H1 (cell line): ENCODE measurements around the gene CKAP2L. TPM values are rescaled to one million over a fixed set of nuclear protein-coding genes. Genes with fewer than 3 reads are reported as not detected.

Experiments
- CTCF ChIA-PET: fragments of 300-600 bp; sonication (Branson Sonifier 250); formaldehyde crosslinking; loops from one replicate; lab custom pipeline; 2021; ENCODE audit not compliant: partially characterized antibody; lab: Charles Lee
- POLR2A ChIA-PET: fragments of 300-600 bp; sonication (Branson Sonifier 250); formaldehyde crosslinking; loops from one replicate; lab custom pipeline; 2021; ENCODE audit warnings: inconsistent platforms; ENCODE audit not compliant: partially characterized antibody; lab: Charles Lee
- DNase-seq, 2 experiments: peaks; one replicate each; pipeline versions ENCODE4 v3.0.0 to v3.0.0-alpha.2; 2010 to 2022; ENCODE audit warnings: low spot score in 2 of 2, low read depth in 1 of 2, mixed read lengths in 1 of 2
- FAIRE-seq: peaks from 2 replicates; lab custom pipeline; 2011; peaks lifted over from hg19 to GRCh38; lab: Jason Lieb, UNC
- H2AFZ ChIP-seq: 2 replicates; pipeline ENCODE4 v1.8.1; 2012; ENCODE audit warnings: low read length, inconsistent platforms
- H2AK5ac ChIP-seq: 2 replicates; pipeline ENCODE4 v1.6.1; 2013; ENCODE audit warnings: low read depth, low read length
- H2BK120ac ChIP-seq: replicated peaks from 2 replicates; pipeline ENCODE3; 2013; ENCODE audit warnings: low read depth, low read length, inconsistent platforms
- H2BK12ac ChIP-seq: 2 replicates; pipeline ENCODE4 v1.6.1; 2013; ENCODE audit warnings: low read depth, low read length
- H2BK15ac ChIP-seq: 2 replicates; pipeline ENCODE4 v1.6.1; 2013; ENCODE audit warnings: low read length
- H2BK20ac ChIP-seq: 2 replicates; pipeline ENCODE4 v1.6.1; 2013; ENCODE audit warnings: low read length
- H2BK5ac ChIP-seq: 2 replicates; pipeline ENCODE4 v1.6.1; 2013; ENCODE audit warnings: low read depth, low read length
- H3K14ac ChIP-seq: 2 replicates; pipeline ENCODE4 v1.6.1; 2013; ENCODE audit warnings: inconsistent platforms; ENCODE audit not compliant: insufficient read length
- H3K18ac ChIP-seq: 2 replicates; pipeline ENCODE4 v1.6.1; 2013; ENCODE audit warnings: low read length; ENCODE audit errors: extremely low read depth
- H3K23ac ChIP-seq: 2 replicates; pipeline ENCODE4 v1.6.1; 2013; ENCODE audit warnings: inconsistent platforms; ENCODE audit not compliant: insufficient read length
- H3K23me2 ChIP-seq: 2 replicates; pipeline ENCODE4 v1.6.1; 2013; ENCODE audit warnings: low read depth, low read length
- H3K27ac ChIP-seq: 2 replicates; pipeline ENCODE4 v1.6.1; 2011; ENCODE audit warnings: low read depth, low read length, inconsistent platforms
- H3K27me3 ChIP-seq, 4 experiments: replicated peaks in 1 of 4; 1 replicate in 1 of 4; 2 replicates in 3 of 4; pipeline versions ENCODE4 v1.6.1 to v1.8.1; 2011 to 2013; ENCODE audit warnings: low read length in 3 of 4, mild to moderate bottlenecking in 3 of 4, inconsistent platforms in 2 of 4, mixed read lengths in 2 of 4, moderate library complexity in 1 of 4; ENCODE audit not compliant: control insufficient read depth in 3 of 4, insufficient read depth in 3 of 4; ENCODE audit errors: extremely low read depth in 1 of 4
- H3K36me3 ChIP-seq, 4 experiments: 2 replicates each; pipeline versions ENCODE4 v1.6.1 to v1.8.1; 2011 to 2013; ENCODE audit warnings: mild to moderate bottlenecking in 4 of 4, low read length in 3 of 4, moderate library complexity in 2 of 4, control low read depth in 1 of 4, inconsistent platforms in 1 of 4; ENCODE audit not compliant: insufficient read depth in 4 of 4, control insufficient read depth in 2 of 4
- H3K4ac ChIP-seq: replicated peaks from 2 replicates; pipeline ENCODE3; 2013; ENCODE audit warnings: low read length, low read depth, mixed read lengths, inconsistent platforms; ENCODE audit not compliant: insufficient read length
- H3K4me1 ChIP-seq, 4 experiments: replicated peaks in 1 of 4; 1 replicate in 1 of 4; 2 replicates in 3 of 4; pipeline versions ENCODE4 v1.6.1 to v1.8.1; 2011 to 2013; ENCODE audit warnings: low read length in 3 of 4, inconsistent platforms in 2 of 4, mixed read lengths in 1 of 4; ENCODE audit not compliant: insufficient read depth in 4 of 4, control insufficient read depth in 3 of 4
- H3K4me2 ChIP-seq, 2 experiments: 2 replicates each; pipeline versions ENCODE4 v1.6.1 to v1.8.1; 2011 to 2013; ENCODE audit warnings: low read depth in 2 of 2, low read length in 2 of 2, control low read depth in 1 of 2, inconsistent platforms in 1 of 2, mild to moderate bottlenecking in 1 of 2; ENCODE audit not compliant: insufficient read depth in 1 of 2
- H3K4me3 ChIP-seq, 4 experiments: fragments of 200-600, 300-600 bp in 1 of 4; sonication (generic), shearing (Covaris generic), sonication (Bioruptor Twin) in 1 of 4; 2 replicates each; pipeline versions ENCODE4 v1.5.1 to v1.8.1; 2011 to 2016; ENCODE audit warnings: low read length in 4 of 4, low read depth in 3 of 4, control low read depth in 2 of 4, inconsistent platforms in 2 of 4, mild to moderate bottlenecking in 2 of 4, mixed read lengths in 1 of 4, moderate library complexity in 1 of 4; ENCODE audit not compliant: insufficient read depth in 2 of 4; ENCODE audit errors: extremely low read depth in 1 of 4
- H3K56ac ChIP-seq: replicated peaks from 2 replicates; pipeline ENCODE3; 2013; ENCODE audit warnings: low read depth, mild to moderate bottlenecking, mixed read lengths, low read length, inconsistent platforms; ENCODE audit not compliant: insufficient read length
- H3K79me1 ChIP-seq: 2 replicates; pipeline ENCODE4 v1.6.1; 2013; ENCODE audit warnings: low read depth, low read length, control low read depth
- H3K79me2 ChIP-seq, 2 experiments: 2 replicates each; pipeline versions ENCODE4 v1.6.1 to v1.8.1; 2012 to 2013; ENCODE audit warnings: low read length in 2 of 2, mild to moderate bottlenecking in 2 of 2, inconsistent platforms in 1 of 2; ENCODE audit not compliant: insufficient read depth in 2 of 2, control insufficient read depth in 1 of 2
- H3K9ac ChIP-seq, 4 experiments: replicated peaks in 1 of 4; 1 replicate in 1 of 4; 2 replicates in 3 of 4; pipeline versions ENCODE4 v1.6.1 to v1.8.1; 2011 to 2013; ENCODE audit warnings: low read depth in 3 of 4, low read length in 3 of 4, control low read depth in 2 of 4, mild to moderate bottlenecking in 2 of 4, moderate library complexity in 2 of 4, inconsistent platforms in 1 of 4; ENCODE audit errors: extremely low read depth in 1 of 4
- H3K9me3 ChIP-seq, 2 experiments: 2 replicates each; pipeline versions ENCODE4 v1.6.1 to v1.8.1; 2012 to 2013; ENCODE audit warnings: mild to moderate bottlenecking in 2 of 2, moderate library complexity in 2 of 2, control low read depth in 1 of 2, inconsistent platforms in 1 of 2, low read depth in 1 of 2, low read length in 1 of 2, mixed read lengths in 1 of 2; ENCODE audit not compliant: insufficient read depth in 2 of 2
- H4K20me1 ChIP-seq, 2 experiments: replicated peaks in 1 of 2; 2 replicates each; pipeline versions ENCODE3 to v1.8.1; 2011 to 2013; ENCODE audit warnings: inconsistent platforms in 2 of 2, low read length in 2 of 2, mild to moderate bottlenecking in 1 of 2; ENCODE audit not compliant: insufficient read depth in 2 of 2, control insufficient read depth in 1 of 2
- H4K5ac ChIP-seq: 2 replicates; pipeline ENCODE4 v1.6.1; 2013; ENCODE audit warnings: low read length, low read depth, mixed read lengths, inconsistent platforms; ENCODE audit not compliant: insufficient read length
- H4K8ac ChIP-seq: 2 replicates; pipeline ENCODE4 v1.8.0; 2013; ENCODE audit warnings: mild to moderate bottlenecking, moderate library complexity, low read length, inconsistent platforms; ENCODE audit not compliant: insufficient read depth; ENCODE audit errors: extremely low read depth
- H4K91ac ChIP-seq: replicated peaks from 2 replicates; pipeline ENCODE3; 2013; ENCODE audit warnings: low read length, mixed read lengths, inconsistent platforms; ENCODE audit not compliant: insufficient read length
- BACH1 ChIP-seq: IDR thresholded peaks from 2 replicates; pipeline ENCODE4 v1.6.1; 2012; ENCODE audit warnings: low read length, improper control_type of control experiment
- BCL11A ChIP-seq, 2 experiments: IDR thresholded peaks; one replicate each; pipeline ENCODE4 v1.6.1; 2011; ENCODE audit warnings: low read depth in 2 of 2, low read length in 2 of 2, mild to moderate bottlenecking in 2 of 2
- CBX8 ChIP-seq: fragments of 300-800, 300-1000 bp; sonication (generic); IDR thresholded peaks from 2 replicates; pipeline ENCODE4 v1.7.1; 2016; ENCODE audit warnings: low read depth, low read length, borderline replicate concordance
- CTBP2 ChIP-seq: IDR thresholded peaks from 2 replicates; pipeline ENCODE4 v1.7.0; 2011; ENCODE audit warnings: borderline replicate concordance, mild to moderate bottlenecking, moderate library complexity, mixed read lengths, low read length; ENCODE audit not compliant: insufficient read depth, insufficient read length
- MAFK ChIP-seq: IDR thresholded peaks from 2 replicates; pipeline ENCODE4 v1.6.1; 2012; ENCODE audit warnings: low read depth, mild to moderate bottlenecking, improper control_type of control experiment, low read length
- POLR2A ChIP-seq, 2 experiments: IDR thresholded peaks; 1 replicate in 1 of 2; 2 replicates in 1 of 2; pipeline ENCODE4 v1.6.1; 2011; ENCODE audit warnings: low read depth in 2 of 2, low read length in 2 of 2, mild to moderate bottlenecking in 2 of 2; ENCODE audit errors: control extremely low read depth in 1 of 2
- POU5F1 ChIP-seq: IDR thresholded peaks from 2 replicates; pipeline ENCODE4 v1.6.1; 2011; ENCODE audit warnings: low read depth, mild to moderate bottlenecking, low read length, moderate library complexity
- RAD21 ChIP-seq, 2 experiments: IDR thresholded peaks in 1 of 2; conservative IDR thresholded peaks in 1 of 2; 2 replicates each; pipeline ENCODE4 v1.6.1; 2011; ENCODE audit warnings: low read depth in 2 of 2, low read length in 2 of 2, improper control_type of control experiment in 1 of 2, inconsistent platforms in 1 of 2, mild to moderate bottlenecking in 1 of 2, moderate library complexity in 1 of 2
- SIX5 ChIP-seq: IDR thresholded peaks from 2 replicates; pipeline ENCODE4 v1.6.1; 2011; ENCODE audit warnings: mild to moderate bottlenecking, low read depth, low read length
- TEAD4 ChIP-seq: IDR thresholded peaks from 2 replicates; pipeline ENCODE4 v1.6.1; 2012; ENCODE audit warnings: low read depth, low read length, inconsistent platforms, mixed read lengths
- YY1 ChIP-seq: IDR thresholded peaks from 2 replicates; pipeline ENCODE4 v1.6.1; 2011; ENCODE audit warnings: low read depth, mild to moderate bottlenecking, low read length
- WGBS, 2 experiments: shearing (Covaris generic) in 1 of 2; methylation state at CpG; one replicate each; pipeline versions ENCODE4 v1.1.6 to v1.1.7; 2013 to 2015; ENCODE audit warnings: low lambda C conversion rate in 2 of 2, mixed read lengths in 2 of 2, inconsistent platforms in 1 of 2, low coverage in 1 of 2, missing lambda C conversion rate in 1 of 2; ENCODE audit not compliant: insufficient replicate concordance in 2 of 2, insufficient coverage in 1 of 2, insufficient read length in 1 of 2; ENCODE audit errors: extremely low coverage in 1 of 2, missing lambda C conversion rate in 1 of 2; 5-methylcytosine and 5-hydroxymethylcytosine counted together
- polyA plus RNA-seq, 7 experiments: library from polyadenylated mRNA; depleted of rRNA in 3 of 7; stranded (reverse) in 5 of 7; unstranded in 2 of 7; fragments of >200 nt in 5 of 7; fragments of 200-250 nt in 2 of 7; gene quantifications; 1 replicate in 5 of 7; 2 replicates in 1 of 7; 4 replicates in 1 of 7; pipeline versions ENCODE4 v1.2.1 to v1.2.3, GENCODE V29; 2011 to 2013; ENCODE audit warnings: missing spikeins in 2 of 7, mixed read lengths in 2 of 7
- total RNA-seq: library from RNA; stranded (reverse); fragmentation: NEBNext Ultra II Directional; extraction: Animal tissue kit (Norgen Biotek cat#: 25700); gene quantifications from 2 replicates; pipeline ENCODE4 v1.2.1, GENCODE V29; 2021
- TF ChIP-seq, protein P1 (sequence below): IDR thresholded peaks from 2 replicates; pipeline ENCODE4 v1.6.1; 2011; ENCODE audit warnings: low read length, improper control_type of control experiment

The CKAP2L gene
- total and polyA plus RNA-seq, 2 of the 8 experiments (the other 6 are each of a cell fraction or from before 2014, with no cell fraction given), result 2.5 to 20.7 TPM

DNA sequence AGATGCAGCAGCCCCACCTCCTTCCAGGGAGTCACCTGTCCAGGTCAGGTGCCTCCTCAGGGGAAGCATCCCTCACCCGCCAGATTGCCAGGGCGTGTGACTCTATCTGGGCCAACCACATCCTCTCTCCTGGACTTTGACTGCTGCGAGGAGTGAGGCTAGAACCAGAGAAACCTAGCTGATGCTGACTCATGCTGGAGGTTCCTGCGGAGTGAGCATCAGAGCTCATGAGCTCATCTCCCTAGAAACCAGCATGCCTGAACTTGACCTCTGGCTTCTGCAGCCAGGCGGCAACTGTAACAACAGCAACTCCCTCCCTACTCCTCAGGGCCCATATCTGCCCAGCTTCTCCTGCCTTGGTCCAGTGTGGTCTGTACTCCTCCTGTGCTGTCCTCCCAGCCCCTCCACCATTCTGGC lies 71.9 kb downstream of the CKAP2L start:
- 0 out of 2 replicates have a peak overlapping the region, but pooled peaks have one; percentile 31 for H4K8ac ChIP-seq
- DNase-seq (peak; percentile 13 to 41), FAIRE-seq (no peak)
- no peaks in the 10 kb centered on the region for H3K9me3 ChIP-seq
- H3K27ac ChIP-seq, result no peak overlapping the region
- no peak overlapping the region for H4K5ac ChIP-seq
- no peak overlapping the region for H3K4me2 ChIP-seq
- no peaks in the 10 kb centered on the region for H3K79me1 ChIP-seq
- 0 out of 2 replicates have a peak overlapping the region, but pooled peaks have one; percentile 15 for H2AK5ac ChIP-seq
- H2BK5ac ChIP-seq, result peak overlapping the region; percentile 77; the same call in 1 of the 2 replicates
- H3K79me2 ChIP-seq, result no peaks in the 10 kb centered on the region
- H3K14ac ChIP-seq, result no peak overlapping the region
- H3K18ac ChIP-seq, result no peak overlapping the region; the same call in 1 of the 2 replicates
- H4K20me1 ChIP-seq, result no peaks in the 10 kb centered on the region
- H3K23ac ChIP-seq, result no peak overlapping the region
- H4K91ac ChIP-seq, result peak overlapping the region; percentile 26
- peak overlapping the region; percentile 71; the same call in 1 of the 2 replicates for H2AFZ ChIP-seq
- H3K9ac ChIP-seq, result no peak overlapping the region
- no peaks in the 10 kb centered on the region for H3K27me3 ChIP-seq
- peaks cover 0 to 6% (median 3%) of the 10 kb centered on the region in 4 experiments; a peak in 4 of 7 replicates for H3K4me1 ChIP-seq
- no peaks in the 10 kb centered on the region for H3K23me2 ChIP-seq
- H3K4me3 ChIP-seq, result no peak overlapping the region
- H2BK12ac ChIP-seq, result peak overlapping the region; percentile 35; the same call in 1 of the 2 replicates
- H2BK120ac ChIP-seq, result peak overlapping the region; percentile 62
- H3K4ac ChIP-seq, result peak overlapping the region; percentile 60
- no peak overlapping the region for H2BK15ac ChIP-seq
- H3K56ac ChIP-seq, result no peak overlapping the region
- POLR2A ChIA-PET, result interaction anchor here (1.0 to 1.3 kb wide), 3 partner anchors 27 to 45 kb away, joined by 3 to 4 read pairs (median 3); no protein-coding TSS in a partner anchor
- 74% methylated on average over 5 of the region's 5 CpGs; no CpG with 5 or more reads in 1 of the 2 experiments for WGBS, 2 experiments
- CTCF ChIA-PET, result interaction anchor here (1.0 to 4.9 kb wide), 12 partner anchors 10 to 193 kb away, joined by 3 to 37 read pairs (median 4); no protein-coding TSS in a partner anchor
- H3K36me3 ChIP-seq, result no peaks in the 10 kb centered on the region
- H2BK20ac ChIP-seq, result no peak overlapping the region; the same call in 1 of the 2 replicates
- TF ChIP-seq RAD21 (IDR thresholded peaks at IDR 0.05 in 1 of 2, conservative IDR thresholded peaks at IDR 0.05 in 1 of 2; ENCODE audit: low read depth in 2 of 2, low read length in 2 of 2), result no peak
- TF ChIP-seq CBX8, result no peak
- TF ChIP-seq, protein P1, sequence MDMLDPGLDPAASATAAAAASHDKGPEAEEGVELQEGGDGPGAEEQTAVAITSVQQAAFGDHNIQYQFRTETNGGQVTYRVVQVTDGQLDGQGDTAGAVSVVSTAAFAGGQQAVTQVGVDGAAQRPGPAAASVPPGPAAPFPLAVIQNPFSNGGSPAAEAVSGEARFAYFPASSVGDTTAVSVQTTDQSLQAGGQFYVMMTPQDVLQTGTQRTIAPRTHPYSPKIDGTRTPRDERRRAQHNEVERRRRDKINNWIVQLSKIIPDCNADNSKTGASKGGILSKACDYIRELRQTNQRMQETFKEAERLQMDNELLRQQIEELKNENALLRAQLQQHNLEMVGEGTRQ, result peak; percentile 56; the same call in 1 of the 2 replicates
- no peak for TF ChIP-seq CTBP2
- TF ChIP-seq YY1, result no peak
- no peak for TF ChIP-seq BCL11A (IDR thresholded peaks at IDR 0.05; ENCODE audit: low read depth in 2 of 2, low read length in 2 of 2)
- peak; percentile 87 for TF ChIP-seq BACH1
- peak; percentile 77; the same call in 1 of the 2 replicates for TF ChIP-seq MAFK
- no peak for TF ChIP-seq POU5F1
- no peak for TF ChIP-seq SIX5
- TF ChIP-seq POLR2A (IDR thresholded peaks at IDR 0.05; ENCODE audit: control extremely low read depth in 1 of 2, low read depth in 2 of 2, low read length in 2 of 2), result no peak
- no peak for TF ChIP-seq TEAD4
